Immature natural killer cell (primary cell): ENCODE data around the gene BBIP1. TPM values are rescaled to one million over a fixed set of nuclear protein-coding genes. Genes with fewer than 3 reads are reported as not detected.

ENCODE experiments used
- polyA plus RNA-seq, 3 donors: library from polyadenylated mRNA; unstranded; fragments of 300-500 nt; fragmentation: Illumina TruSeq; gene quantifications; one replicate each; pipeline ENCODE4 v1.2.3, GENCODE V29; 2021

The BBIP1 gene
- polyA plus RNA-seq, 3 donors from 2014 or later, result 17.0 to 26.8 (median 18.3) TPM

Other genes starting within 250 kb of the BBIP1 start
- 100 to 1,000 TPM; 212 to 318 (median 231) TPM for gene PDCD4, start 47.3 kb downstream of the BBIP1 start, polyA plus RNA-seq
- 10 to 100 TPM; 52.6 to 68.8 (median 52.8) TPM for gene SHOC2, start 424 bp upstream of the BBIP1 start, polyA plus RNA-seq
- not detected for gene ADRA2A, start 157.8 kb upstream of the BBIP1 start, polyA plus RNA-seq